HG03039 (cell line): ENCODE data around the gene DACT3.

Experiments
- ATAC-seq: cut with Tn5 transposase; IDR thresholded peaks from one replicate; pipeline ENCODE4 v1.9.1; 2021; ENCODE audit warnings: mild to moderate bottlenecking, moderate library complexity; ENCODE audit not compliant: unreplicated experiment

DACT3 gene

GRCh38 chr19:46600384-46601317 lies 60.3 kb downstream of the DACT3 start:
- peak; percentile 78 for ATAC-seq

GRCh38 chr19:46599716-46600373 lies 61.1 kb downstream of the DACT3 start:
- no peak for ATAC-seq

- ATAC-seq: no peak
These were observed 62.5 kb downstream of the DACT3 start for GRCh38 chr19:46598372-46598917.
